K562 (cell line): Measurements from ENCODE around the gene GSDME. TPM values are rescaled to one million over a fixed set of nuclear protein-coding genes. Genes with fewer than 3 reads are reported as not detected.

Experiments
- ATAC-seq: fragments of 200-7000 bp; cut with Tn5 transposase; 3 replicates; pipeline ENCODE4 v1.9.1; 2020; ENCODE audit warnings: moderate library complexity
- BruUV-seq: library from RNA; stranded (reverse); fragments of 400-500 nt; replicated peaks from 2 replicates; lab custom pipeline; 2021; lab: Mats Ljungman, UMichigan
- CTCF ChIA-PET: fragments of 300-600 bp; formaldehyde crosslinking; extraction: SDS; loops from one replicate; lab custom pipeline; 2021; ENCODE audit warnings: low intra/inter-chr PET ratio; lab: Yijun Ruan, JAX
- POLR2A ChIA-PET: fragments of 300-600, 350-650 bp; sonication (Branson Sonifier 250); formaldehyde crosslinking; extraction: SDS; loops from one replicate; lab custom pipeline; 2021; ENCODE audit warnings: antibody characterized with exemption, inconsistent platforms; lab: Yijun Ruan, JAX
- DNase-seq, 4 experiments: peaks; one replicate each; pipeline versions ENCODE4 v3.0.0 to v3.0.0-alpha.2; 2011 to 2018; ENCODE audit warnings: low spot score in 3 of 4, mixed read lengths in 3 of 4; ENCODE audit errors: extremely low read depth in 1 of 4
- FAIRE-seq: peaks from 2 replicates; lab custom pipeline; 2011; peaks lifted over from hg19 to GRCh38; lab: Jason Lieb, UNC
- H2AFZ ChIP-seq: 2 replicates; pipeline ENCODE4 v1.6.0; 2011; ENCODE audit warnings: low read depth, low read length, control low read depth, inconsistent platforms
- H3K27ac ChIP-seq: fragments of 200-600 bp; 3 replicates; pipeline ENCODE4 v1.8.0; 2011; ENCODE audit warnings: low read depth, mild to moderate bottlenecking, control low read depth, inconsistent platforms, low read length, moderate library complexity, mixed read lengths; ENCODE audit errors: extremely low read depth
- H3K27me3 ChIP-seq, 2 experiments: fragments of 300-600 bp in 1 of 2; 2 replicates in 1 of 2; 3 replicates in 1 of 2; pipeline versions ENCODE4 v1.6.0 to v1.8.0; 2011; ENCODE audit warnings: inconsistent platforms in 2 of 2, low read length in 2 of 2, mild to moderate bottlenecking in 1 of 2, mixed read lengths in 1 of 2, moderate library complexity in 1 of 2; ENCODE audit not compliant: control insufficient read depth in 2 of 2, insufficient read depth in 2 of 2
- H3K36me3 ChIP-seq: fragments of 300-600 bp; 3 replicates; pipeline ENCODE4 v1.8.0; 2011; ENCODE audit warnings: mild to moderate bottlenecking, low read length, inconsistent platforms; ENCODE audit not compliant: control insufficient read depth, insufficient read depth
- H3K4me1 ChIP-seq, 2 experiments: fragments of 200-600 bp in 1 of 2; replicated peaks in 1 of 2; 2 replicates in 1 of 2; 3 replicates in 1 of 2; pipeline versions ENCODE4 v1.5.1 to v1.8.0; 2011; ENCODE audit warnings: inconsistent platforms in 2 of 2, low read length in 2 of 2, mild to moderate bottlenecking in 1 of 2, mixed read lengths in 1 of 2, moderate library complexity in 1 of 2; ENCODE audit not compliant: control insufficient read depth in 2 of 2, insufficient read depth in 2 of 2
- H3K4me2 ChIP-seq: 2 replicates; pipeline ENCODE4 v1.6.1; 2011; ENCODE audit warnings: low read length, control low read depth, inconsistent platforms, mixed read lengths; ENCODE audit not compliant: insufficient read depth
- H3K4me3 ChIP-seq: fragments of 200-600 bp; sonication (generic), shearing (Covaris generic); 2 replicates; pipeline ENCODE4 v1.5.1; 2016; ENCODE audit warnings: control low read depth, inconsistent platforms
- H3K79me2 ChIP-seq: fragments of 200-600 bp; 3 replicates; pipeline ENCODE4 v1.8.0; 2011; ENCODE audit warnings: low read length, inconsistent platforms; ENCODE audit not compliant: control insufficient read depth, insufficient read depth
- H3K9ac ChIP-seq, 2 experiments: 2 replicates each; pipeline versions ENCODE4 v1.6.0 to v1.6.1; 2011; ENCODE audit warnings: low read depth in 2 of 2, low read length in 2 of 2, control low read depth in 1 of 2, inconsistent platforms in 1 of 2, mild to moderate bottlenecking in 1 of 2, mixed read lengths in 1 of 2; ENCODE audit not compliant: insufficient read depth in 1 of 2
- H3K9me1 ChIP-seq: one replicate; pipeline ENCODE4 v1.6.0; 2011; ENCODE audit warnings: inconsistent platforms, mild to moderate bottlenecking, low read length, moderate library complexity; ENCODE audit not compliant: control insufficient read depth, insufficient read depth
- H3K9me3 ChIP-seq: replicated peaks from 2 replicates; pipeline ENCODE4 v1.5.1; 2011; ENCODE audit warnings: low read depth, low read length, inconsistent platforms; ENCODE audit not compliant: control insufficient read depth, insufficient read depth
- H4K20me1 ChIP-seq: replicated peaks from 2 replicates; pipeline ENCODE4 v1.6.1; 2011; ENCODE audit warnings: low read length, inconsistent platforms, mixed read lengths; ENCODE audit not compliant: control insufficient read depth, insufficient read depth
- FUS ChIP-seq: fragments of 200-400 bp; formaldehyde crosslinking; optimal IDR thresholded peaks from 2 replicates; pipeline ENCODE3; 2017; ENCODE audit warnings: low read depth, low read length
- GTF2B ChIP-seq: IDR thresholded peaks from 2 replicates; pipeline ENCODE4 v1.6.1; 2011; ENCODE audit not compliant: insufficient read length; ENCODE audit errors: extremely low read depth
- PRMT5 ChIP-seq: sonication (generic); formaldehyde crosslinking; IDR thresholded peaks from 2 replicates; pipeline ENCODE4 v1.5.0; 2020; ENCODE audit warnings: missing genetic modification reagents
- SETDB1 ChIP-seq: IDR thresholded peaks from one replicate; pipeline ENCODE4 v1.6.1; 2012; ENCODE audit warnings: low read length, control low read depth, inconsistent platforms
- ZNF197 ChIP-seq: fragments of 200-800 bp; sonication (Bioruptor generic); IDR thresholded peaks from 2 replicates; pipeline ENCODE4 v1.6.1; 2016; ENCODE audit warnings: low read depth, missing genetic modification characterization, missing compliant biosample characterization
- WGBS: fragments of 100-300 bp; shearing (Covaris generic); methylation state at CpG from one replicate; pipeline ENCODE4 v1.1.6; 2016; ENCODE audit warnings: low coverage, mixed read lengths; ENCODE audit not compliant: insufficient coverage; ENCODE audit errors: missing lambda C conversion rate; 5-methylcytosine and 5-hydroxymethylcytosine counted together
- in situ Hi-C: fragments of 300-500 bp; cut with MboI; formaldehyde crosslinking; loops from 4 replicates; pipeline ENCODE4 v1.15.0; 2018; ENCODE audit warnings: inconsistent platforms, mixed read lengths
- intact Hi-C: fragments of 100-400 bp; cut with micrococcal nuclease; formaldehyde crosslinking; loops from 2 replicates; pipeline ENCODE4 v1.14.2; 2022
- polyA plus RNA-seq, 8 experiments: library from polyadenylated mRNA; depleted of rRNA in 4 of 8; stranded (reverse) in 5 of 8; unstranded in 3 of 8; fragments of >200 nt; fragmentation: Nextera tagmentation in 2 of 8; fragmentation: Illumina TruSeq in 1 of 8; extraction: Ambion mirVana in 2 of 8; extraction: Trizol in 1 of 8; gene quantifications; 2 replicates each; pipeline versions ENCODE4 v1.2.1 to v1.2.3, GENCODE V29; 2011 to 2014; ENCODE audit warnings: inconsistent platforms in 1 of 8, missing spikeins in 1 of 8
- total RNA-seq, 7 experiments: library from RNA; depleted of rRNA in 6 of 7; stranded (reverse); fragments of >200 nt in 6 of 7; fragmentation: Illumina TruSeq in 2 of 7; extraction: Trizol in 2 of 7; gene quantifications; 2 replicates each; pipeline versions ENCODE4 v1.2.1 to v1.2.3, GENCODE V29; 2011 to 2021; ENCODE audit warnings: low replicate concordance in 1 of 7

The GSDME gene
- total and polyA plus RNA-seq, 9 of the 15 experiments (the other 6 are each of a cell fraction or from before 2014, with no cell fraction given): 0.37 to 1.9 (median 0.62) TPM

DNA sequence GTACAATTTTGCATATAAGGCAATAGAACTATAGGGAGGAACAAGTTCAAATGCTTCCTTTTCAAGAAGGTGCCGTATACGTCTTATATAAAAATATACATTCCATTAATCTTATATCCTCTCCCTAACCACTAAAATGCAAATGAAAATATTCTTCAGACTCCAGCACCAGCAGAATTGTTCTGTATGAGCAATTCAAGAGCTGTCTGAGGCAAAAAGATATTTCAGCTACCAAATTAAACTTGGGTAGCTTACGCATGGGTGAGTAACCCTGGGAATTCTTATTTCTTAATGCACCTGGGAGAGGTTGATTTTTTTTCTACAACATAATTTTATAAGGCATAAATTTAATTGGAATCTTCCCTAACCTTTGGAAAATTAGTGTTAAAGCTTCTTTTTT is 42.2 kb upstream of the GSDME start:
- in situ Hi-C loops: no loop called here
- peaks cover 41% of the 10 kb centered on the region for H3K36me3 ChIP-seq
- H3K9ac ChIP-seq: no peak overlapping the region
- H3K4me3 ChIP-seq: no peak overlapping the region
- peaks cover 3% of the 10 kb centered on the region; the same call in 1 of the 3 replicates for H3K79me2 ChIP-seq
- H3K4me2 ChIP-seq: no peak overlapping the region
- no peaks in the 10 kb centered on the region for H3K9me1 ChIP-seq
- H3K27me3 ChIP-seq: no peaks in the 10 kb centered on the region
- TF ChIP-seq PRMT5 (CRISPR knock-in tag): no peak
- no peak for TF ChIP-seq GTF2B
- no peak for TF ChIP-seq FUS
- no peak for TF ChIP-seq SETDB1
- no peak for TF ChIP-seq ZNF197 (CRISPR knock-in tag)
- intact Hi-C loops: loop anchor here (10.0 kb wide), 1 partner anchor 75 kb away; no protein-coding TSS in a partner anchor
- 100% methylated on average over 3 of the region's 3 CpGs for WGBS
- CTCF ChIA-PET: no interaction called here
- H3K4me1 ChIP-seq: peaks cover 7 to 17% of the 10 kb centered on the region in 2 experiments; a peak in 4 of 5 replicates
- H3K9me3 ChIP-seq: peaks cover 2% of the 10 kb centered on the region; the same call in 1 of the 2 replicates
- no peak overlapping the region for H3K27ac ChIP-seq
- H2AFZ ChIP-seq: no peak overlapping the region
- FAIRE-seq (no peak), ATAC-seq (no peak), DNase-seq (no peak)
- POLR2A ChIA-PET: interaction anchor here (0.7 to 0.8 kb wide), 2 partner anchors 21 to 22 kb away, joined by 3 read pairs; no protein-coding TSS in a partner anchor
- no TSS peak for BruUV-seq
- H4K20me1 ChIP-seq: no peaks in the 10 kb centered on the region
